ENCODE data around the gene CACNA1G.

DNA sequence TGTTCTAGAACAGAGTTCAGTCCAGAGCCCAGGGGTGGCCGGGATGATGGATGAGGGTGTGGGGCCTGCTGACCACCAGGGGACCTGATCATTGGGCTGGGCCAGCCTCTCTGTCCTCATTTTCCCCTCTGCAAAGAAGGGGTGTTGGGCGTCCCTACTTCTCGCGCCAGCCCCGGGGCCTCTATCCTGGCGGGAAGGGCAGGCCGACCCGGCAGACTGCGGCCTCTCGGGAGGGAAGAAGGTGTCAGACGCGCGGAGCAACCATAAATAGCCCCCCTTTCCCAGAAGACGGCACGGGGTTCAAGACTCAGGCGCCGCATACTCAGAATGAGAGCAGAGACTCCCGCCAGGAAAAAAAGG lies 2.0 kb upstream of the CACNA1G start:
- no peak for TF ChIP-seq EZH2phosphoT487 (IDR thresholded peaks at IDR 0.05)
- TF ChIP-seq, protein P1, sequence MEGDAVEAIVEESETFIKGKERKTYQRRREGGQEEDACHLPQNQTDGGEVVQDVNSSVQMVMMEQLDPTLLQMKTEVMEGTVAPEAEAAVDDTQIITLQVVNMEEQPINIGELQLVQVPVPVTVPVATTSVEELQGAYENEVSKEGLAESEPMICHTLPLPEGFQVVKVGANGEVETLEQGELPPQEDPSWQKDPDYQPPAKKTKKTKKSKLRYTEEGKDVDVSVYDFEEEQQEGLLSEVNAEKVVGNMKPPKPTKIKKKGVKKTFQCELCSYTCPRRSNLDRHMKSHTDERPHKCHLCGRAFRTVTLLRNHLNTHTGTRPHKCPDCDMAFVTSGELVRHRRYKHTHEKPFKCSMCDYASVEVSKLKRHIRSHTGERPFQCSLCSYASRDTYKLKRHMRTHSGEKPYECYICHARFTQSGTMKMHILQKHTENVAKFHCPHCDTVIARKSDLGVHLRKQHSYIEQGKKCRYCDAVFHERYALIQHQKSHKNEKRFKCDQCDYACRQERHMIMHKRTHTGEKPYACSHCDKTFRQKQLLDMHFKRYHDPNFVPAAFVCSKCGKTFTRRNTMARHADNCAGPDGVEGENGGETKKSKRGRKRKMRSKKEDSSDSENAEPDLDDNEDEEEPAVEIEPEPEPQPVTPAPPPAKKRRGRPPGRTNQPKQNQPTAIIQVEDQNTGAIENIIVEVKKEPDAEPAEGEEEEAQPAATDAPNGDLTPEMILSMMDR (IDR thresholded peaks at IDR 0.05), result no peak
